ENCODE data around the gene MCOLN1. TPM values are rescaled to one million over a fixed set of nuclear protein-coding genes. Genes with fewer than 3 reads are reported as not detected.

Gene MCOLN1
- total RNA-seq, 2 experiments from 2014 or later, result 7.9 to 9.2 TPM

- POLR2A ChIA-PET, result interaction anchor here (0.7 kb wide), 1 partner anchor 246 kb away, joined by 3 read pairs; no protein-coding TSS in a partner anchor
- ATAC-seq, result no peak
- Mint-ChIP-seq H3K27me3 (no peaks in the 10 kb centered on the region), H3K9me3 (no peaks in the 10 kb centered on the region), H3K36me3 (ENCODE audit: low read depth) (peaks cover 26% of the 10 kb centered on the region), H3K27ac (peak overlapping the region; percentile 59), H3K4me1 (ENCODE audit: low read depth) (peaks cover 29% of the 10 kb centered on the region), H3K4me3 (no peak overlapping the region)
- intact Hi-C loops (cut with micrococcal nuclease), result no loop called here
- peak; percentile 24 for DNase-seq
- CTCF ChIA-PET, result interaction anchor here (1.6 kb wide), 1 partner anchor 24 kb away, joined by 4 read pairs; no protein-coding TSS in a partner anchor
- TF ChIP-seq CTCF (IDR thresholded peaks at IDR 0.05), result no peak
Measured at GRCh38 chr19:7544626-7545025, 22.2 kb downstream of the MCOLN1 start.

DNA sequence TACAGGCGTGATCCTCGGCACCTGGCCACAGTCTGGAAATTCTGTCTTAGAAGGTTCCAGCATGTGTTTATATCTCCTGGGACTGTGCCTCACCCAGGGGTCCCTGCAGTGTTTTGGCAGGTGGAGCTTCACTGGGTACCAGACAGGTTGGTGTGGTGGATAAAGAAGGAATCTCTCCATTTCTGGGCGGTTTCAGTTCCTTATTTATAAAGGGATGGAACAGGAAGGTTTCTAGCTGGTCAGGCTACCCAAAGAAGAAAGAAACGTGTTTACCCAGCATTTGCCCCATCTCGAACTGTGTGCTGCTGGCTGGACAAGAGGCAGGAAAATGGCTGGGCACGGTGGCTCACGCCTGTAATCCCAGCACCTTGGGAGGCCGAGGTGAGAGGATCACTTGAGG, 22.9 kb downstream of the MCOLN1 start:
- H3K27ac Mint-ChIP-seq, result peak overlapping the region; percentile 72
- H3K36me3 Mint-ChIP-seq (ENCODE audit: low read depth), result peaks cover 26% of the 10 kb centered on the region
- ATAC-seq, result no peak
- intact Hi-C loops (cut with micrococcal nuclease), result no loop called here
- DNase-seq, result no peak
- H3K9me3 Mint-ChIP-seq, result no peaks in the 10 kb centered on the region
- no peak for TF ChIP-seq CTCF (IDR thresholded peaks at IDR 0.05)
- no peak overlapping the region for H3K4me3 Mint-ChIP-seq
- no peaks in the 10 kb centered on the region for H3K27me3 Mint-ChIP-seq
- H3K4me1 Mint-ChIP-seq (ENCODE audit: low read depth), result peaks cover 29% of the 10 kb centered on the region
- ChIA-PET POLR2A (interaction anchor here (0.7 to 1.4 kb wide), 3 partner anchors 59 to 245 kb away, joined by 3 to 4 read pairs (median 3); partner anchors contain the start of gene PET100), CTCF (interaction anchor here (1.1 to 1.6 kb wide), 2 partner anchors 23 to 136 kb away, joined by 3 to 4 read pairs; partner anchors contain the start of gene TRAPPC5)

DNA sequence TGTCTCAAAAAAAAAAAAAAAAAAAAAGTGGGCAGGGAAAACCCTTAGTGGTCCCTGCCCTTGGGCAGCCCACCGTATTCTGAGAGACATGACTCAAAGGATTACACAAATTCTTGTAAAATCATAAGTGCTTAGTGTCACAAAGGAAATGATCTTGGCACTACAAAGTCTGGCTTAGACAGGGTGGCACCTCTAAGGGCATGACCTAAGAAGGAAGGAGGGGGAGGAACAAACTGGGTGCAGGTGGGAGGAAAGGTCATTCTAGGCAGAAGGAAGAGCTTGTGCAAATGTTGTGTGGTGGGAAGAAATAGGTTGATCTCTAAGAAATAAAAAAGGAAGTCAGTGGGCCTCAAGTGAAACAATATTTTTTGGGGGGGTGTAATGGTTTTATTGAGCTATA, 23.5 kb downstream of the MCOLN1 start:
- ChIA-PET CTCF (interaction anchor here (1.1 to 1.6 kb wide), 2 partner anchors 23 to 135 kb away, joined by 3 to 4 read pairs; partner anchors contain the start of gene TRAPPC5), POLR2A (interaction anchor here (1.0 to 1.4 kb wide), 3 partner anchors 11 to 84 kb away, joined by 3 to 4 read pairs (median 3); partner anchors contain the start of genes PET100 and PNPLA6)
- peaks cover 31% of the 10 kb centered on the region for H3K36me3 Mint-ChIP-seq (ENCODE audit: low read depth)
- peaks cover 29% of the 10 kb centered on the region for H3K4me1 Mint-ChIP-seq (ENCODE audit: low read depth)
- no peaks in the 10 kb centered on the region for H3K9me3 Mint-ChIP-seq
- no peak for TF ChIP-seq CTCF (IDR thresholded peaks at IDR 0.05)
- peak; percentile 70 for DNase-seq
- intact Hi-C loops (cut with micrococcal nuclease), result no loop called here
- H3K27ac Mint-ChIP-seq, result peak overlapping the region; percentile 84
- no peaks in the 10 kb centered on the region for H3K27me3 Mint-ChIP-seq
- peak; percentile 86 for ATAC-seq
- peak overlapping the region; percentile 3 for H3K4me3 Mint-ChIP-seq

DNA sequence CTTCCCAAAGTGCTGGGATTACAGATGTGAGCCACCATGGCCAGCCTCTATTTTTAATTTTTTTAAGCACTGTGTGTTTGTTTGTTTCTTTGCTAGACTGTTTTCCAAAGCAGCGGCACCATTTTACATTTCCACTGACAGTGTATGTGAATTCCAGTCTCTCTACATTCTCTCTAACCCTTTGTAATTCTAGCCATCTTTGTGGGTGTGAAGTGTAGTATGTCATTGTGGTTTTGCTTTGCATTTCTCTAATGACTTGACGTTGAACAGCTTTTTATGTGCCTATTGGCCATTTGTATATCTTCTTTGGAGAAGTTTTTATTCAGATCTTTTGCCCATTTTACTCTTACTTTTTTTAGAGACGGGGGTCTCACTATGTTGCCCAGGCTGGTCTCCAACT, 24.7 kb downstream of the MCOLN1 start:
- H3K27ac Mint-ChIP-seq, result peak overlapping the region; percentile 63
- CTCF ChIA-PET, result interaction anchor here (1.9 to 2.1 kb wide), 2 partner anchors 21 to 134 kb away, joined by 4 to 5 read pairs; partner anchors contain the start of gene TRAPPC5
- intact Hi-C loops (cut with micrococcal nuclease), result no loop called here

More for the DNA sequence above, 24.7 kb downstream of the MCOLN1 start:
- Mint-ChIP-seq H3K4me3 (no peak overlapping the region), H3K36me3 (ENCODE audit: low read depth) (peaks cover 32% of the 10 kb centered on the region), H3K9me3 (no peaks in the 10 kb centered on the region), H3K4me1 (ENCODE audit: low read depth) (peaks cover 30% of the 10 kb centered on the region), H3K27me3 (no peaks in the 10 kb centered on the region)
- ATAC-seq, result no peak
- POLR2A ChIA-PET, result no interaction called here
- no peak for TF ChIP-seq CTCF (IDR thresholded peaks at IDR 0.05)
- no peak for DNase-seq

All from activated CD8-positive, alpha-beta T cell treated with anti-CD3 and anti-CD28 coated beads for 36 hours (primary cell).